Testis (tissue), 2 donors: ENCODE results near the gene PODXL2.

Experiments used
- POLR2A ChIP-seq: fragments of 450-650 bp; IDR thresholded peaks from one replicate; pipeline ENCODE4 v1.6.1; 2017; ENCODE audit warnings: antibody characterized with exemption, mild to moderate bottlenecking, moderate library complexity
- TF ChIP-seq, protein P1 (sequence below), 3 experiments: fragments of 450-650 bp in 2 of 3; fragments of 200-600 bp in 1 of 3; sonication (generic) in 1 of 3; IDR thresholded peaks; one replicate each; pipeline ENCODE4 v1.5.1; 2016 to 2019; ENCODE audit warnings: antibody characterized with exemption in 3 of 3, mild to moderate bottlenecking in 2 of 3, moderate library complexity in 1 of 3

DNA sequence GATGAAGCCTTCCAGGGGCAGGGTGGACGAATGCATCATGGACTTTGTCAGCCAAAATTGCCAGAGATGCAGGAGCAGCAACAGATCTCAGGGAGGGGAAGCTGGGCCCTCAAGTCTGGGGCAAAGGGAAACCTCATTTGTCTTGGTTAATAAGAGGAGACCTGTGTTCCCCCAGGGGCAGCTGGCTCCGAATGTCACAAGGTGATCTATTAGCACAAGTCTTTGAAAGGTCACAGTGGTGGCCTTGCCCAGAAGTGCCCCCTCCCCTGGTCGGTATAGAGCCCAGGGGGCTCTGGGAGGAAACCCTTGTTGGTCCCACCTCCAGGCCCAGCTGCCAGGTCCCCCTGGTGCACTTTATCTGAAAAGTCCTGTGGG lies 89.9 kb downstream of the PODXL2 start:
- TF ChIP-seq, protein P1, sequence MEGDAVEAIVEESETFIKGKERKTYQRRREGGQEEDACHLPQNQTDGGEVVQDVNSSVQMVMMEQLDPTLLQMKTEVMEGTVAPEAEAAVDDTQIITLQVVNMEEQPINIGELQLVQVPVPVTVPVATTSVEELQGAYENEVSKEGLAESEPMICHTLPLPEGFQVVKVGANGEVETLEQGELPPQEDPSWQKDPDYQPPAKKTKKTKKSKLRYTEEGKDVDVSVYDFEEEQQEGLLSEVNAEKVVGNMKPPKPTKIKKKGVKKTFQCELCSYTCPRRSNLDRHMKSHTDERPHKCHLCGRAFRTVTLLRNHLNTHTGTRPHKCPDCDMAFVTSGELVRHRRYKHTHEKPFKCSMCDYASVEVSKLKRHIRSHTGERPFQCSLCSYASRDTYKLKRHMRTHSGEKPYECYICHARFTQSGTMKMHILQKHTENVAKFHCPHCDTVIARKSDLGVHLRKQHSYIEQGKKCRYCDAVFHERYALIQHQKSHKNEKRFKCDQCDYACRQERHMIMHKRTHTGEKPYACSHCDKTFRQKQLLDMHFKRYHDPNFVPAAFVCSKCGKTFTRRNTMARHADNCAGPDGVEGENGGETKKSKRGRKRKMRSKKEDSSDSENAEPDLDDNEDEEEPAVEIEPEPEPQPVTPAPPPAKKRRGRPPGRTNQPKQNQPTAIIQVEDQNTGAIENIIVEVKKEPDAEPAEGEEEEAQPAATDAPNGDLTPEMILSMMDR (IDR thresholded peaks at IDR 0.05) = no peak
- no peak for TF ChIP-seq POLR2A
